Naive thymus-derived CD4-positive, alpha-beta T cell (primary cell): ENCODE data around the gene DSC3. TPM values are rescaled to one million over a fixed set of nuclear protein-coding genes. Genes with fewer than 3 reads are reported as not detected.
A peak's percentile ranks its signal among the peaks of the same experiment; 100 is the strongest.

Experiments used
- ATAC-seq: fragments of 150-1000 bp; cut with Tn5 transposase; 2 replicates; pipeline ENCODE4 v1.10.0; 2021; ENCODE audit warnings: mild to moderate bottlenecking, moderate library complexity
- CTCF ChIA-PET: fragments of 350-600 bp; sonication (Branson Sonifier 250); formaldehyde crosslinking; loops from one replicate; lab custom pipeline; 2021; ENCODE audit warnings: antibody characterized with exemption; lab: Charles Lee
- POLR2A ChIA-PET: fragments of 350-600 bp; sonication (Branson Sonifier 250); formaldehyde crosslinking; loops from one replicate; lab custom pipeline; 2021; ENCODE audit warnings: antibody characterized with exemption, inconsistent platforms; lab: Charles Lee
- DNase-seq, 9 donors: peaks; one replicate each; pipeline versions ENCODE4 v3.0.0 to v3.0.0-alpha.2; 2020 to 2022; ENCODE audit warnings: mixed read lengths in 1 of 9
- H3K27ac ChIP-seq: one replicate; pipeline ENCODE4 v1.7.0; 2013; ENCODE audit warnings: mild to moderate bottlenecking, low read depth, low read length, moderate library complexity
- H3K27me3 ChIP-seq, 2 donors: one replicate each; pipeline ENCODE4 v1.7.0; 2013; ENCODE audit warnings: low read length in 2 of 2, mild to moderate bottlenecking in 2 of 2, moderate library complexity in 2 of 2; ENCODE audit not compliant: control insufficient read depth in 2 of 2, insufficient read depth in 2 of 2
- H3K36me3 ChIP-seq, 3 experiments: 1 replicate in 2 of 3; 2 replicates in 1 of 3; pipeline ENCODE4 v1.7.0; 2013; ENCODE audit warnings: low read length in 3 of 3, mild to moderate bottlenecking in 3 of 3, moderate library complexity in 1 of 3; ENCODE audit not compliant: insufficient read depth in 3 of 3, control insufficient read depth in 2 of 3
- H3K4me1 ChIP-seq, 2 donors: one replicate each; pipeline ENCODE4 v1.7.0; 2013; ENCODE audit warnings: low read length in 2 of 2, mild to moderate bottlenecking in 2 of 2, moderate library complexity in 1 of 2; ENCODE audit not compliant: control insufficient read depth in 2 of 2, insufficient read depth in 2 of 2
- H3K4me3 ChIP-seq: 2 replicates; pipeline ENCODE4 v1.7.0; 2013; ENCODE audit warnings: mild to moderate bottlenecking, low read length
- H3K9me3 ChIP-seq, 3 experiments: 1 replicate in 2 of 3; 2 replicates in 1 of 3; pipeline ENCODE4 v1.7.0; 2013; ENCODE audit warnings: low read length in 3 of 3; ENCODE audit not compliant: control insufficient read depth in 2 of 3
- H3K27ac Mint-ChIP-seq, 9 donors: one replicate each; pipeline ENCODE4 v1.8.0; 2020 to 2022; ENCODE audit warnings: mixed read lengths in 9 of 9, mild to moderate bottlenecking in 8 of 9, moderate library complexity in 5 of 9, inconsistent platforms in 2 of 9
- H3K27me3 Mint-ChIP-seq, 5 donors: one replicate each; pipeline ENCODE4 v1.8.0; 2021 to 2022; ENCODE audit warnings: mixed read lengths in 5 of 5, mild to moderate bottlenecking in 1 of 5
- H3K36me3 Mint-ChIP-seq, 5 donors: one replicate each; pipeline ENCODE4 v1.8.0; 2020 to 2022; ENCODE audit warnings: mixed read lengths in 5 of 5, mild to moderate bottlenecking in 3 of 5, inconsistent platforms in 1 of 5
- H3K4me1 Mint-ChIP-seq, 7 donors: one replicate each; pipeline ENCODE4 v1.8.0; 2020 to 2022; ENCODE audit warnings: mixed read lengths in 7 of 7, mild to moderate bottlenecking in 3 of 7, inconsistent platforms in 1 of 7
- H3K4me3 Mint-ChIP-seq, 10 donors: one replicate each; pipeline ENCODE4 v1.8.0; 2020 to 2022; ENCODE audit warnings: mild to moderate bottlenecking in 10 of 10, mixed read lengths in 10 of 10, moderate library complexity in 6 of 10, inconsistent platforms in 2 of 10
- H3K9me3 Mint-ChIP-seq, 11 donors: one replicate each; pipeline ENCODE4 v1.8.0; 2020 to 2022; ENCODE audit warnings: mixed read lengths in 11 of 11, mild to moderate bottlenecking in 4 of 11, inconsistent platforms in 1 of 11, moderate library complexity in 1 of 11
- intact Hi-C, 2 donors: fragments of 100-400 bp; cut with micrococcal nuclease; formaldehyde crosslinking; loops; one replicate each; pipeline ENCODE4 v1.15.1; 2023
- polyA plus RNA-seq, 2 donors: library from polyadenylated mRNA; unstranded; fragments of 300-500 nt; fragmentation: Illumina TruSeq; gene quantifications; one replicate each; pipeline ENCODE4 v1.2.3, GENCODE V29; 2021
- total RNA-seq, 6 experiments: library from RNA in 5 of 6; stranded (reverse) in 5 of 6; gene quantifications; 1 replicate in 5 of 6; 2 replicates in 1 of 6; pipeline ENCODE4 v1.2.3 and lab custom pipeline; 2021 to 2026

DSC3 gene
- total and polyA plus RNA-seq, 7 experiments from 2014 or later: not detected

DNA sequence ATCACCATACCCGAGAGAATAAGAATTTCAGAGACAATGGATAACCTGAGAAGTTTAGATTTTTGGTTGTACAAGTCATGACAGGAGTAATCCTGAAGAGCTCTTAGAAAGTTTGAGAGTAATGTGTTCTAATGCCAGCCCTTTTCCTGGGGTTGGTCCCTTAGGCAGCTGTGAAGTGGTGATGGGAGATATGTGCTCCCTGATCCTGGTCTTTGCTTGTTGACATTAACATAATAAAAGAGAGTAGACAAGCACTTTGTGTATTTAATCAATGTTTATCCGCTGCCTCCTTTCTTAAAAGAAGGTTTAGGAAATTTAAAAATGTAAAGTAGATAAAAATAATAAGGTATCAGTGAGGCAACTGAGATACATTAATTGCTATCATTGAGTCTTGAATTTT lies 13.8 kb upstream of the DSC3 start:
- Mint-ChIP-seq H3K4me3 (no peak overlapping the region), H3K27ac (no peak overlapping the region), H3K36me3 (peaks cover 0 to 4% (median 0%) of the 10 kb centered on the region in 5 donors), H3K27me3 (no peaks in the 10 kb centered on the region), H3K9me3 (peaks cover 3 to 16% (median 7%) of the 10 kb centered on the region in 11 donors), H3K4me1 (no peaks in the 10 kb centered on the region)
- CTCF ChIA-PET: no interaction called here
- Histone ChIP-seq H3K4me3 (no peak overlapping the region), H3K9me3 (no peaks in the 10 kb centered on the region), H3K36me3 (no peaks in the 10 kb centered on the region), H3K4me1 (no peaks in the 10 kb centered on the region), H3K27ac (no peak overlapping the region), H3K27me3 (no peaks in the 10 kb centered on the region)
- POLR2A ChIA-PET: no interaction called here
- ATAC-seq (no peak), DNase-seq (no peak)
- intact Hi-C loops: no loop called here

- H3K9me3 Mint-ChIP-seq: peaks cover 4 to 16% (median 10%) of the 10 kb centered on the region in 11 donors
- no peaks in the 10 kb centered on the region for H3K9me3 ChIP-seq
- no peak overlapping the region for H3K4me3 Mint-ChIP-seq
- no peak for DNase-seq
- H3K36me3 ChIP-seq: no peaks in the 10 kb centered on the region
- intact Hi-C loops: no loop called here
- no peaks in the 10 kb centered on the region for H3K4me1 Mint-ChIP-seq
- peaks cover 0 to 8% (median 0%) of the 10 kb centered on the region in 5 donors for H3K36me3 Mint-ChIP-seq
- no peaks in the 10 kb centered on the region for H3K27me3 ChIP-seq
- H3K27ac ChIP-seq: no peak overlapping the region
- no peak overlapping the region for H3K4me3 ChIP-seq
- H3K27me3 Mint-ChIP-seq: peaks cover 0 to 2% (median 0%) of the 10 kb centered on the region in 5 donors
- H3K27ac Mint-ChIP-seq: no peak overlapping the region
- no peak for ATAC-seq
- POLR2A ChIA-PET: no interaction called here
- no peaks in the 10 kb centered on the region for H3K4me1 ChIP-seq
- CTCF ChIA-PET: no interaction called here
Measured at GRCh38 chr18:31050635-31051034, 8.1 kb upstream of the DSC3 start.

GRCh38 chr18:31049189-31049588 lies 6.6 kb upstream of the DSC3 start:
- H3K36me3 Mint-ChIP-seq: peaks cover 0 to 8% (median 0%) of the 10 kb centered on the region in 5 donors
- ATAC-seq (no peak), DNase-seq (no peak)
- CTCF ChIA-PET: no interaction called here
- no peaks in the 10 kb centered on the region for H3K9me3 ChIP-seq
- H3K4me3 Mint-ChIP-seq: no peak overlapping the region
- intact Hi-C loops: no loop called here
- peaks cover 3 to 8% (median 7%) of the 10 kb centered on the region in 5 donors for H3K27me3 Mint-ChIP-seq
- H3K27ac ChIP-seq: no peak overlapping the region
- POLR2A ChIA-PET: no interaction called here
- no peaks in the 10 kb centered on the region for H3K4me1 Mint-ChIP-seq
- H3K36me3 ChIP-seq: no peaks in the 10 kb centered on the region
- no peak overlapping the region for H3K4me3 ChIP-seq
- peaks cover 4 to 23% (median 12%) of the 10 kb centered on the region in 11 donors for H3K9me3 Mint-ChIP-seq
- no peak overlapping the region for H3K27ac Mint-ChIP-seq
- no peaks in the 10 kb centered on the region for H3K4me1 ChIP-seq
- no peaks in the 10 kb centered on the region for H3K27me3 ChIP-seq

- H3K4me3 Mint-ChIP-seq: no peak overlapping the region
- Histone ChIP-seq H3K4me3 (no peak overlapping the region), H3K27me3 (no peaks in the 10 kb centered on the region), H3K4me1 (no peaks in the 10 kb centered on the region), H3K27ac (no peak overlapping the region), H3K9me3 (no peaks in the 10 kb centered on the region), H3K36me3 (no peaks in the 10 kb centered on the region)
- peaks cover 4 to 33% (median 14%) of the 10 kb centered on the region in 11 donors for H3K9me3 Mint-ChIP-seq
- peaks cover 0 to 12% (median 0%) of the 10 kb centered on the region in 5 donors for H3K36me3 Mint-ChIP-seq
- H3K4me1 Mint-ChIP-seq: peaks cover 0 to 3% (median 0%) of the 10 kb centered on the region in 7 donors
- no peak for ATAC-seq
- no peak for DNase-seq
- CTCF ChIA-PET: no interaction called here
- peaks cover 13 to 18% (median 17%) of the 10 kb centered on the region in 5 donors for H3K27me3 Mint-ChIP-seq
- H3K27ac Mint-ChIP-seq: no peak overlapping the region
- POLR2A ChIA-PET: no interaction called here
- intact Hi-C loops: no loop called here
Measured at GRCh38 chr18:31048216-31048615, 5.7 kb upstream of the DSC3 start.

GRCh38 chr18:31046916-31047315 lies 4.4 kb upstream of the DSC3 start:
- Mint-ChIP-seq H3K9me3 (peaks cover 0 to 25% (median 9%) of the 10 kb centered on the region in 11 donors), H3K4me1 (peaks cover 0 to 5% (median 0%) of the 10 kb centered on the region in 7 donors), H3K4me3 (no peak overlapping the region), H3K36me3 (peaks cover 0 to 10% (median 0%) of the 10 kb centered on the region in 5 donors), H3K27me3 (peaks cover 18 to 25% (median 24%) of the 10 kb centered on the region in 5 donors), H3K27ac (no peak overlapping the region)
- Histone ChIP-seq H3K4me1 (no peaks in the 10 kb centered on the region), H3K9me3 (no peaks in the 10 kb centered on the region), H3K27ac (no peak overlapping the region), H3K4me3 (no peak overlapping the region), H3K36me3 (no peaks in the 10 kb centered on the region), H3K27me3 (no peaks in the 10 kb centered on the region)
- ATAC-seq (no peak), DNase-seq (no peak)
- intact Hi-C loops: no loop called here
- ChIA-PET CTCF (no interaction called here), POLR2A (no interaction called here)

- ChIA-PET CTCF (no interaction called here), POLR2A (no interaction called here)
- H3K27me3 Mint-ChIP-seq: peaks cover 31 to 38% (median 38%) of the 10 kb centered on the region in 5 donors
- H3K4me3 Mint-ChIP-seq: no peak overlapping the region
- peaks cover 0 to 19% (median 0%) of the 10 kb centered on the region in 5 donors for H3K36me3 Mint-ChIP-seq
- H3K4me1 Mint-ChIP-seq: peaks cover 0 to 14% (median 0%) of the 10 kb centered on the region in 7 donors
- ATAC-seq (no peak), DNase-seq (no peak)
- peaks cover 2 to 27% (median 7%) of the 10 kb centered on the region in 11 donors for H3K9me3 Mint-ChIP-seq
- no peak overlapping the region for H3K4me3 ChIP-seq
- H3K9me3 ChIP-seq: no peaks in the 10 kb centered on the region
- no peaks in the 10 kb centered on the region for H3K36me3 ChIP-seq
- H3K27ac Mint-ChIP-seq: peak overlapping the region in 1 of 9 donors; percentile 54
- intact Hi-C loops: no loop called here
- H3K27me3 ChIP-seq: peaks cover 0 to 1% of the 10 kb centered on the region in 2 donors
- H3K27ac ChIP-seq: no peak overlapping the region
- H3K4me1 ChIP-seq: no peaks in the 10 kb centered on the region
Measured at GRCh38 chr18:31045599-31045998, 3.1 kb upstream of the DSC3 start.

- CTCF ChIA-PET: no interaction called here
Measured at GRCh38 chr18:31044926-31045325, 2.4 kb upstream of the DSC3 start.

More at GRCh38 chr18:31044926-31045325, 2.4 kb upstream of the DSC3 start:
- peaks cover 38 to 45% (median 43%) of the 10 kb centered on the region in 5 donors for H3K27me3 Mint-ChIP-seq
- no peak overlapping the region for H3K27ac Mint-ChIP-seq
- Histone ChIP-seq H3K27ac (no peak overlapping the region), H3K36me3 (no peaks in the 10 kb centered on the region), H3K27me3 (peaks cover 0 to 8% of the 10 kb centered on the region in 2 donors), H3K4me3 (no peak overlapping the region), H3K9me3 (no peaks in the 10 kb centered on the region), H3K4me1 (no peaks in the 10 kb centered on the region)
- no peak overlapping the region for H3K4me3 Mint-ChIP-seq
- ATAC-seq (no peak), DNase-seq (no peak)
- H3K4me1 Mint-ChIP-seq: peaks cover 0 to 15% (median 0%) of the 10 kb centered on the region in 7 donors
- POLR2A ChIA-PET: no interaction called here
- H3K9me3 Mint-ChIP-seq: peaks cover 5 to 31% (median 7%) of the 10 kb centered on the region in 11 donors
- intact Hi-C loops: no loop called here
- peaks cover 0 to 19% (median 0%) of the 10 kb centered on the region in 5 donors for H3K36me3 Mint-ChIP-seq
